Upper lobe of left lung (tissue), 4 donors: ENCODE results near the gene AKIRIN1.

Experiments used
- POLR2A ChIP-seq, 4 donors: fragments of 450-650 bp; IDR thresholded peaks; one replicate each; pipeline ENCODE4 v1.5.1; 2016 to 2017; ENCODE audit warnings: antibody characterized with exemption in 4 of 4, mild to moderate bottlenecking in 2 of 4
- POLR2AphosphoS5 ChIP-seq, 2 donors: sonication (generic); formaldehyde crosslinking; IDR thresholded peaks; one replicate each; pipeline ENCODE4 v1.5.1; 2017; ENCODE audit warnings: antibody characterized with exemption in 2 of 2
- TF ChIP-seq, protein P1 (sequence below), 6 experiments: fragments of 450-650 bp in 4 of 6; fragments of 200-600 bp in 2 of 6; sonication (generic) in 2 of 6; IDR thresholded peaks; one replicate each; pipeline ENCODE4 v1.5.1; 2016 to 2019; ENCODE audit warnings: antibody characterized with exemption in 6 of 6

- TF ChIP-seq, protein P1, sequence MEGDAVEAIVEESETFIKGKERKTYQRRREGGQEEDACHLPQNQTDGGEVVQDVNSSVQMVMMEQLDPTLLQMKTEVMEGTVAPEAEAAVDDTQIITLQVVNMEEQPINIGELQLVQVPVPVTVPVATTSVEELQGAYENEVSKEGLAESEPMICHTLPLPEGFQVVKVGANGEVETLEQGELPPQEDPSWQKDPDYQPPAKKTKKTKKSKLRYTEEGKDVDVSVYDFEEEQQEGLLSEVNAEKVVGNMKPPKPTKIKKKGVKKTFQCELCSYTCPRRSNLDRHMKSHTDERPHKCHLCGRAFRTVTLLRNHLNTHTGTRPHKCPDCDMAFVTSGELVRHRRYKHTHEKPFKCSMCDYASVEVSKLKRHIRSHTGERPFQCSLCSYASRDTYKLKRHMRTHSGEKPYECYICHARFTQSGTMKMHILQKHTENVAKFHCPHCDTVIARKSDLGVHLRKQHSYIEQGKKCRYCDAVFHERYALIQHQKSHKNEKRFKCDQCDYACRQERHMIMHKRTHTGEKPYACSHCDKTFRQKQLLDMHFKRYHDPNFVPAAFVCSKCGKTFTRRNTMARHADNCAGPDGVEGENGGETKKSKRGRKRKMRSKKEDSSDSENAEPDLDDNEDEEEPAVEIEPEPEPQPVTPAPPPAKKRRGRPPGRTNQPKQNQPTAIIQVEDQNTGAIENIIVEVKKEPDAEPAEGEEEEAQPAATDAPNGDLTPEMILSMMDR (IDR thresholded peaks at IDR 0.05) = no peak
- TF ChIP-seq POLR2AphosphoS5 (IDR thresholded peaks at IDR 0.05) = no peak
- no peak for TF ChIP-seq POLR2A (IDR thresholded peaks at IDR 0.05)
Measured at GRCh38 chr1:38962560-38962959, 28.5 kb upstream of the AKIRIN1 start.
